Mesendoderm (in vitro differentiated cells): Measurements from ENCODE around the gene GRHL3.

Experiments
- DNase-seq: peaks from one replicate; pipeline ENCODE4 v3.0.0; 2013
- H2AK5ac ChIP-seq: 2 replicates; pipeline ENCODE4 v1.6.1; 2013; ENCODE audit warnings: low read length, inconsistent platforms
- H2BK120ac ChIP-seq: 2 replicates; pipeline ENCODE4 v1.6.1; 2013; ENCODE audit warnings: low read depth, mild to moderate bottlenecking, low read length, moderate library complexity, mixed read lengths
- H2BK15ac ChIP-seq: replicated peaks from 2 replicates; pipeline ENCODE4 v1.6.1; 2013; ENCODE audit warnings: low read depth, mild to moderate bottlenecking, moderate library complexity
- H2BK5ac ChIP-seq: 2 replicates; pipeline ENCODE4 v1.6.1; 2013; ENCODE audit warnings: low read length, inconsistent platforms
- H3K18ac ChIP-seq: 2 replicates; pipeline ENCODE4 v1.6.1; 2013; ENCODE audit warnings: mild to moderate bottlenecking, low read length, mixed read lengths
- H3K23ac ChIP-seq: one replicate; pipeline ENCODE4 v1.6.1; 2013; ENCODE audit warnings: low read length
- H3K27ac ChIP-seq: 2 replicates; pipeline ENCODE4 v1.5.1; 2013; ENCODE audit warnings: low read depth, mild to moderate bottlenecking, inconsistent platforms, low read length, moderate library complexity
- H3K27me3 ChIP-seq: 2 replicates; pipeline ENCODE4 v1.6.1; 2013; ENCODE audit warnings: low read length, control low read depth, mild to moderate bottlenecking, inconsistent platforms; ENCODE audit not compliant: insufficient read depth, poor library complexity
- H3K36me3 ChIP-seq: 2 replicates; pipeline ENCODE4 v1.6.1; 2013; ENCODE audit warnings: low read length, inconsistent platforms; ENCODE audit not compliant: control insufficient read depth, insufficient read depth
- H3K4ac ChIP-seq: one replicate; pipeline ENCODE4 v1.6.1; 2013; ENCODE audit warnings: low read depth, mild to moderate bottlenecking, low read length, moderate library complexity
- H3K4me1 ChIP-seq: 2 replicates; pipeline ENCODE4 v1.6.1; 2013; ENCODE audit warnings: low read depth, low read length, inconsistent platforms; ENCODE audit not compliant: control insufficient read depth
- H3K4me2 ChIP-seq: 2 replicates; pipeline ENCODE4 v1.6.1; 2013; ENCODE audit warnings: low read length
- H3K4me3 ChIP-seq: 2 replicates; pipeline ENCODE4 v1.5.1; 2013; ENCODE audit warnings: mild to moderate bottlenecking, low read length
- H3K56ac ChIP-seq: one replicate; pipeline ENCODE4 v1.6.1; 2013; ENCODE audit warnings: low read length
- H3K79me1 ChIP-seq: 2 replicates; pipeline ENCODE4 v1.6.1; 2013; ENCODE audit warnings: low read length, inconsistent platforms
- H3K79me2 ChIP-seq: 2 replicates; pipeline ENCODE4 v1.6.1; 2013; ENCODE audit warnings: mild to moderate bottlenecking, low read length; ENCODE audit not compliant: control insufficient read depth, insufficient read depth
- H3K9ac ChIP-seq: 2 replicates; pipeline ENCODE4 v1.6.1; 2013; ENCODE audit warnings: low read length, inconsistent platforms
- H4K5ac ChIP-seq: one replicate; pipeline ENCODE4 v1.6.1; 2013; ENCODE audit warnings: low read length
- H4K8ac ChIP-seq: one replicate; pipeline ENCODE4 v1.6.1; 2013; ENCODE audit warnings: low read depth, mild to moderate bottlenecking, control low read depth, low read length, moderate library complexity
- WGBS: extraction: QIAGEN DNeasy Blood & Tissue Kit; methylation state at CpG from one replicate; pipeline ENCODE4 v1.1.7; 2013; ENCODE audit warnings: low lambda C conversion rate, missing lambda C conversion rate; ENCODE audit not compliant: insufficient coverage; ENCODE audit errors: extremely low coverage; 5-methylcytosine and 5-hydroxymethylcytosine counted together

The GRHL3 gene

GRCh38 chr1:24329797-24330543 lies 10.8 kb downstream of the GRHL3 start:
- H3K36me3 ChIP-seq: no peaks in the 10 kb centered on the region
- no peak overlapping the region for H3K9ac ChIP-seq
- H3K23ac ChIP-seq: no peak overlapping the region
- no peaks in the 10 kb centered on the region for H3K79me2 ChIP-seq
- no peak for DNase-seq
- no peaks in the 10 kb centered on the region for H3K79me1 ChIP-seq
- H3K4me2 ChIP-seq: no peak overlapping the region
- H4K8ac ChIP-seq: no peak overlapping the region
- H2BK120ac ChIP-seq: no peak overlapping the region
- no peak overlapping the region for H3K56ac ChIP-seq
- H3K18ac ChIP-seq: no peak overlapping the region
- no CpG with 5 or more reads among the region's 2 CpGs for WGBS
- H2BK5ac ChIP-seq: no peak overlapping the region
- H4K5ac ChIP-seq: no peak overlapping the region
- H3K4me1 ChIP-seq: peaks cover 1% of the 10 kb centered on the region
- H3K4me3 ChIP-seq: no peak overlapping the region
- no peak overlapping the region for H3K27ac ChIP-seq
- no peaks in the 10 kb centered on the region for H3K27me3 ChIP-seq
- no peak overlapping the region for H2BK15ac ChIP-seq
- no peak overlapping the region for H3K4ac ChIP-seq
- H2AK5ac ChIP-seq: no peak overlapping the region

GRCh38 chr1:24331961-24332673 lies 13.0 kb downstream of the GRHL3 start:
- no peak overlapping the region for H3K18ac ChIP-seq
- no peak overlapping the region for H4K5ac ChIP-seq
- WGBS: no CpG with 5 or more reads among the region's 7 CpGs

GRCh38 chr1:24336075-24336474 lies 16.9 kb downstream of the GRHL3 start:
- no peak for DNase-seq

More at GRCh38 chr1:24331961-24332673, 13.0 kb downstream of the GRHL3 start:
- Histone ChIP-seq H3K4me2 (no peak overlapping the region), H3K27ac (no peak overlapping the region), H3K9ac (no peak overlapping the region), H3K23ac (no peak overlapping the region), H2BK120ac (no peak overlapping the region), H2AK5ac (no peak overlapping the region), H2BK15ac (no peak overlapping the region), H2BK5ac (no peak overlapping the region), H3K79me2 (no peaks in the 10 kb centered on the region), H3K4me1 (peaks cover 1% of the 10 kb centered on the region), H3K4me3 (no peak overlapping the region), H3K27me3 (no peaks in the 10 kb centered on the region), H4K8ac (no peak overlapping the region), H3K79me1 (no peaks in the 10 kb centered on the region), H3K4ac (no peak overlapping the region), H3K36me3 (no peaks in the 10 kb centered on the region), H3K56ac (no peak overlapping the region)
- DNase-seq: peak; percentile 69

GRCh38 chr1:24337455-24337854 lies 18.3 kb downstream of the GRHL3 start:
- H3K27me3 ChIP-seq: no peaks in the 10 kb centered on the region
- no peak overlapping the region for H3K9ac ChIP-seq
- no peak overlapping the region for H2BK15ac ChIP-seq
- H3K27ac ChIP-seq: no peak overlapping the region
- H3K18ac ChIP-seq: no peak overlapping the region
- peak overlapping the region; percentile 2 for H2AK5ac ChIP-seq
- H3K4me2 ChIP-seq: no peak overlapping the region
- H3K4me3 ChIP-seq: no peak overlapping the region
- H3K79me2 ChIP-seq: no peaks in the 10 kb centered on the region
- H4K5ac ChIP-seq: no peak overlapping the region
- H2BK5ac ChIP-seq: peak overlapping the region; percentile 0
- DNase-seq: no peak
- H3K4me1 ChIP-seq: peaks cover 6% of the 10 kb centered on the region
- no peak overlapping the region for H3K4ac ChIP-seq
- no peaks in the 10 kb centered on the region for H3K36me3 ChIP-seq
- H3K23ac ChIP-seq: no peak overlapping the region
- no peaks in the 10 kb centered on the region for H3K79me1 ChIP-seq
- H3K56ac ChIP-seq: no peak overlapping the region
- no peak overlapping the region for H2BK120ac ChIP-seq
- H4K8ac ChIP-seq: no peak overlapping the region
- no CpG with 5 or more reads among the region's 4 CpGs for WGBS

More at GRCh38 chr1:24336075-24336474, 16.9 kb downstream of the GRHL3 start:
- Histone ChIP-seq H3K79me2 (no peaks in the 10 kb centered on the region), H3K27ac (no peak overlapping the region), H3K36me3 (no peaks in the 10 kb centered on the region), H3K4me1 (peaks cover 6% of the 10 kb centered on the region), H3K27me3 (no peaks in the 10 kb centered on the region), H3K56ac (no peak overlapping the region), H2BK15ac (no peak overlapping the region), H3K79me1 (no peaks in the 10 kb centered on the region), H3K4ac (no peak overlapping the region), H2BK120ac (no peak overlapping the region), H3K9ac (no peak overlapping the region), H4K8ac (no peak overlapping the region), H2BK5ac (no peak overlapping the region), H3K4me3 (no peak overlapping the region), H4K5ac (no peak overlapping the region), H3K18ac (no peak overlapping the region), H3K4me2 (no peak overlapping the region), H2AK5ac (no peak overlapping the region), H3K23ac (no peak overlapping the region)
- no CpG with 5 or more reads among the region's 5 CpGs for WGBS

- H2BK120ac ChIP-seq: no peak overlapping the region
- H2BK5ac ChIP-seq: no peak overlapping the region
- H3K27me3 ChIP-seq: no peaks in the 10 kb centered on the region
- no peak for DNase-seq
- peak overlapping the region; percentile 17 for H3K56ac ChIP-seq
- H2AK5ac ChIP-seq: no peak overlapping the region
- H4K5ac ChIP-seq: no peak overlapping the region
- no peak overlapping the region for H3K9ac ChIP-seq
- H3K79me1 ChIP-seq: no peaks in the 10 kb centered on the region
- no peak overlapping the region for H3K4ac ChIP-seq
- H4K8ac ChIP-seq: no peak overlapping the region
- H3K36me3 ChIP-seq: no peaks in the 10 kb centered on the region
- no peak overlapping the region for H3K4me2 ChIP-seq
- no CpG with 5 or more reads among the region's 5 CpGs for WGBS
- H3K4me3 ChIP-seq: no peak overlapping the region
- no peak overlapping the region for H3K23ac ChIP-seq
- H3K18ac ChIP-seq: no peak overlapping the region
- peaks cover 6% of the 10 kb centered on the region for H3K4me1 ChIP-seq
- H2BK15ac ChIP-seq: no peak overlapping the region
- no peak overlapping the region for H3K27ac ChIP-seq
- no peaks in the 10 kb centered on the region for H3K79me2 ChIP-seq
Observed at GRCh38 chr1:24338447-24338846, 19.3 kb downstream of the GRHL3 start.
